H1 (cell line): Measurements from ENCODE around the gene FRMD4A. TPM values are rescaled to one million over a fixed set of nuclear protein-coding genes. Genes with fewer than 3 reads are reported as not detected.

Experiments used
- CTCF ChIA-PET: fragments of 300-600 bp; sonication (Branson Sonifier 250); formaldehyde crosslinking; loops from one replicate; lab custom pipeline; 2021; ENCODE audit not compliant: partially characterized antibody; lab: Charles Lee
- POLR2A ChIA-PET: fragments of 300-600 bp; sonication (Branson Sonifier 250); formaldehyde crosslinking; loops from one replicate; lab custom pipeline; 2021; ENCODE audit warnings: inconsistent platforms; ENCODE audit not compliant: partially characterized antibody; lab: Charles Lee
- DNase-seq, 2 experiments: peaks; one replicate each; pipeline versions ENCODE4 v3.0.0 to v3.0.0-alpha.2; 2010 to 2022; ENCODE audit warnings: low spot score in 2 of 2, low read depth in 1 of 2, mixed read lengths in 1 of 2
- FAIRE-seq: peaks from 2 replicates; lab custom pipeline; 2011; peaks lifted over from hg19 to GRCh38; lab: Jason Lieb, UNC
- H2AFZ ChIP-seq: 2 replicates; pipeline ENCODE4 v1.8.1; 2012; ENCODE audit warnings: low read length, inconsistent platforms
- H2AK5ac ChIP-seq: 2 replicates; pipeline ENCODE4 v1.6.1; 2013; ENCODE audit warnings: low read depth, low read length
- H2BK120ac ChIP-seq: replicated peaks from 2 replicates; pipeline ENCODE3; 2013; ENCODE audit warnings: low read depth, low read length, inconsistent platforms
- H2BK12ac ChIP-seq: 2 replicates; pipeline ENCODE4 v1.6.1; 2013; ENCODE audit warnings: low read depth, low read length
- H2BK15ac ChIP-seq: 2 replicates; pipeline ENCODE4 v1.6.1; 2013; ENCODE audit warnings: low read length
- H2BK20ac ChIP-seq: 2 replicates; pipeline ENCODE4 v1.6.1; 2013; ENCODE audit warnings: low read length
- H2BK5ac ChIP-seq: 2 replicates; pipeline ENCODE4 v1.6.1; 2013; ENCODE audit warnings: low read depth, low read length
- H3K14ac ChIP-seq: 2 replicates; pipeline ENCODE4 v1.6.1; 2013; ENCODE audit warnings: inconsistent platforms; ENCODE audit not compliant: insufficient read length
- H3K18ac ChIP-seq: 2 replicates; pipeline ENCODE4 v1.6.1; 2013; ENCODE audit warnings: low read length; ENCODE audit errors: extremely low read depth
- H3K23ac ChIP-seq: 2 replicates; pipeline ENCODE4 v1.6.1; 2013; ENCODE audit warnings: inconsistent platforms; ENCODE audit not compliant: insufficient read length
- H3K23me2 ChIP-seq: 2 replicates; pipeline ENCODE4 v1.6.1; 2013; ENCODE audit warnings: low read depth, low read length
- H3K27ac ChIP-seq: 2 replicates; pipeline ENCODE4 v1.6.1; 2011; ENCODE audit warnings: low read depth, low read length, inconsistent platforms
- H3K27me3 ChIP-seq, 4 experiments: replicated peaks in 1 of 4; 1 replicate in 1 of 4; 2 replicates in 3 of 4; pipeline versions ENCODE4 v1.6.1 to v1.8.1; 2011 to 2013; ENCODE audit warnings: low read length in 3 of 4, mild to moderate bottlenecking in 3 of 4, inconsistent platforms in 2 of 4, mixed read lengths in 2 of 4, moderate library complexity in 1 of 4; ENCODE audit not compliant: control insufficient read depth in 3 of 4, insufficient read depth in 3 of 4; ENCODE audit errors: extremely low read depth in 1 of 4
- H3K36me3 ChIP-seq, 4 experiments: 2 replicates each; pipeline versions ENCODE4 v1.6.1 to v1.8.1; 2011 to 2013; ENCODE audit warnings: mild to moderate bottlenecking in 4 of 4, low read length in 3 of 4, moderate library complexity in 2 of 4, control low read depth in 1 of 4, inconsistent platforms in 1 of 4; ENCODE audit not compliant: insufficient read depth in 4 of 4, control insufficient read depth in 2 of 4
- H3K4ac ChIP-seq: replicated peaks from 2 replicates; pipeline ENCODE3; 2013; ENCODE audit warnings: low read length, low read depth, mixed read lengths, inconsistent platforms; ENCODE audit not compliant: insufficient read length
- H3K4me1 ChIP-seq, 4 experiments: replicated peaks in 1 of 4; 1 replicate in 1 of 4; 2 replicates in 3 of 4; pipeline versions ENCODE4 v1.6.1 to v1.8.1; 2011 to 2013; ENCODE audit warnings: low read length in 3 of 4, inconsistent platforms in 2 of 4, mixed read lengths in 1 of 4; ENCODE audit not compliant: insufficient read depth in 4 of 4, control insufficient read depth in 3 of 4
- H3K4me2 ChIP-seq, 2 experiments: 2 replicates each; pipeline versions ENCODE4 v1.6.1 to v1.8.1; 2011 to 2013; ENCODE audit warnings: low read depth in 2 of 2, low read length in 2 of 2, control low read depth in 1 of 2, inconsistent platforms in 1 of 2, mild to moderate bottlenecking in 1 of 2; ENCODE audit not compliant: insufficient read depth in 1 of 2
- H3K4me3 ChIP-seq, 4 experiments: fragments of 200-600, 300-600 bp in 1 of 4; sonication (generic), shearing (Covaris generic), sonication (Bioruptor Twin) in 1 of 4; 2 replicates each; pipeline versions ENCODE4 v1.5.1 to v1.8.1; 2011 to 2016; ENCODE audit warnings: low read length in 4 of 4, low read depth in 3 of 4, control low read depth in 2 of 4, inconsistent platforms in 2 of 4, mild to moderate bottlenecking in 2 of 4, mixed read lengths in 1 of 4, moderate library complexity in 1 of 4; ENCODE audit not compliant: insufficient read depth in 2 of 4; ENCODE audit errors: extremely low read depth in 1 of 4
- H3K56ac ChIP-seq: replicated peaks from 2 replicates; pipeline ENCODE3; 2013; ENCODE audit warnings: low read depth, mild to moderate bottlenecking, mixed read lengths, low read length, inconsistent platforms; ENCODE audit not compliant: insufficient read length
- H3K79me1 ChIP-seq: 2 replicates; pipeline ENCODE4 v1.6.1; 2013; ENCODE audit warnings: low read depth, low read length, control low read depth
- H3K79me2 ChIP-seq, 2 experiments: 2 replicates each; pipeline versions ENCODE4 v1.6.1 to v1.8.1; 2012 to 2013; ENCODE audit warnings: low read length in 2 of 2, mild to moderate bottlenecking in 2 of 2, inconsistent platforms in 1 of 2; ENCODE audit not compliant: insufficient read depth in 2 of 2, control insufficient read depth in 1 of 2
- H3K9ac ChIP-seq, 4 experiments: replicated peaks in 1 of 4; 1 replicate in 1 of 4; 2 replicates in 3 of 4; pipeline versions ENCODE4 v1.6.1 to v1.8.1; 2011 to 2013; ENCODE audit warnings: low read depth in 3 of 4, low read length in 3 of 4, control low read depth in 2 of 4, mild to moderate bottlenecking in 2 of 4, moderate library complexity in 2 of 4, inconsistent platforms in 1 of 4; ENCODE audit errors: extremely low read depth in 1 of 4
- H3K9me3 ChIP-seq, 2 experiments: 2 replicates each; pipeline versions ENCODE4 v1.6.1 to v1.8.1; 2012 to 2013; ENCODE audit warnings: mild to moderate bottlenecking in 2 of 2, moderate library complexity in 2 of 2, control low read depth in 1 of 2, inconsistent platforms in 1 of 2, low read depth in 1 of 2, low read length in 1 of 2, mixed read lengths in 1 of 2; ENCODE audit not compliant: insufficient read depth in 2 of 2
- H4K20me1 ChIP-seq, 2 experiments: replicated peaks in 1 of 2; 2 replicates each; pipeline versions ENCODE3 to v1.8.1; 2011 to 2013; ENCODE audit warnings: inconsistent platforms in 2 of 2, low read length in 2 of 2, mild to moderate bottlenecking in 1 of 2; ENCODE audit not compliant: insufficient read depth in 2 of 2, control insufficient read depth in 1 of 2
- H4K5ac ChIP-seq: 2 replicates; pipeline ENCODE4 v1.6.1; 2013; ENCODE audit warnings: low read length, low read depth, mixed read lengths, inconsistent platforms; ENCODE audit not compliant: insufficient read length
- H4K8ac ChIP-seq: 2 replicates; pipeline ENCODE4 v1.8.0; 2013; ENCODE audit warnings: mild to moderate bottlenecking, moderate library complexity, low read length, inconsistent platforms; ENCODE audit not compliant: insufficient read depth; ENCODE audit errors: extremely low read depth
- H4K91ac ChIP-seq: replicated peaks from 2 replicates; pipeline ENCODE3; 2013; ENCODE audit warnings: low read length, mixed read lengths, inconsistent platforms; ENCODE audit not compliant: insufficient read length
- WGBS, 2 experiments: shearing (Covaris generic) in 1 of 2; methylation state at CpG; one replicate each; pipeline versions ENCODE4 v1.1.6 to v1.1.7; 2013 to 2015; ENCODE audit warnings: low lambda C conversion rate in 2 of 2, mixed read lengths in 2 of 2, inconsistent platforms in 1 of 2, low coverage in 1 of 2, missing lambda C conversion rate in 1 of 2; ENCODE audit not compliant: insufficient replicate concordance in 2 of 2, insufficient coverage in 1 of 2, insufficient read length in 1 of 2; ENCODE audit errors: extremely low coverage in 1 of 2, missing lambda C conversion rate in 1 of 2; 5-methylcytosine and 5-hydroxymethylcytosine counted together
- polyA plus RNA-seq, 7 experiments: library from polyadenylated mRNA; depleted of rRNA in 3 of 7; stranded (reverse) in 5 of 7; unstranded in 2 of 7; fragments of >200 nt in 5 of 7; fragments of 200-250 nt in 2 of 7; gene quantifications; 1 replicate in 5 of 7; 2 replicates in 1 of 7; 4 replicates in 1 of 7; pipeline versions ENCODE4 v1.2.1 to v1.2.3, GENCODE V29; 2011 to 2013; ENCODE audit warnings: missing spikeins in 2 of 7, mixed read lengths in 2 of 7
- total RNA-seq: library from RNA; stranded (reverse); fragmentation: NEBNext Ultra II Directional; extraction: Animal tissue kit (Norgen Biotek cat#: 25700); gene quantifications from 2 replicates; pipeline ENCODE4 v1.2.1, GENCODE V29; 2021

Gene FRMD4A
- total and polyA plus RNA-seq, 2 of the 8 experiments (the other 6 are each of a cell fraction or from before 2014, with no cell fraction given) = 38.6 to 39.6 TPM

GRCh38 chr10:14336736-14337135 lies 6.0 kb upstream of the FRMD4A start:
- no peak overlapping the region for H2BK12ac ChIP-seq
- POLR2A ChIA-PET = no interaction called here

More at GRCh38 chr10:14336736-14337135, 6.0 kb upstream of the FRMD4A start:
- Histone ChIP-seq H2AK5ac (no peak overlapping the region), H3K79me2 (no peaks in the 10 kb centered on the region), H3K23ac (no peak overlapping the region), H3K4me1 (peaks cover 0 to 2% (median 0%) of the 10 kb centered on the region in 4 experiments; a peak in 2 of 7 replicates), H3K79me1 (no peaks in the 10 kb centered on the region), H3K9ac (no peak overlapping the region), H3K27ac (no peak overlapping the region), H3K36me3 (no peaks in the 10 kb centered on the region), H3K18ac (no peak overlapping the region), H3K4me3 (no peak overlapping the region), H2BK120ac (no peak overlapping the region), H4K8ac (no peak overlapping the region), H3K14ac (no peak overlapping the region), H4K5ac (no peak overlapping the region), H4K20me1 (no peaks in the 10 kb centered on the region), H3K23me2 (no peaks in the 10 kb centered on the region; the same call in 1 of the 2 replicates), H2BK20ac (no peak overlapping the region), H3K4me2 (no peak overlapping the region), H3K56ac (no peak overlapping the region), H2BK15ac (no peak overlapping the region), H3K4ac (no peak overlapping the region), H3K9me3 (no peaks in the 10 kb centered on the region), H2AFZ (no peak overlapping the region), H3K27me3 (peaks cover 0 to 2% (median 0%) of the 10 kb centered on the region in 4 experiments; a peak in 1 of 7 replicates), H2BK5ac (no peak overlapping the region), H4K91ac (no peak overlapping the region)
- CTCF ChIA-PET = no interaction called here
- no peak for FAIRE-seq
- 87% methylated on average over 2 of the region's 2 CpGs; no CpG with 5 or more reads in 1 of the 2 experiments for WGBS, 2 experiments
- DNase-seq = no peak
